Neural progenitor cell (in vitro differentiated cells): ENCODE results near the gene WFDC2. TPM values are rescaled to one million over a fixed set of nuclear protein-coding genes. Genes with fewer than 3 reads are reported as not detected.

Source experiments
- DNase-seq: peaks from one replicate; pipeline ENCODE4 v3.0.0-alpha.2; 2016; ENCODE audit warnings: low spot score
- H2AFZ ChIP-seq: fragments of 200-600 bp; sonication (generic); replicated peaks from 2 replicates; pipeline ENCODE4 v1.6.1; 2016; ENCODE audit warnings: antibody characterized with exemption
- H3F3A ChIP-seq: fragments of 200-600 bp; sonication (generic); 2 replicates; pipeline ENCODE4 v1.6.1; 2016; ENCODE audit warnings: antibody characterized with exemption, low read depth
- H3K27ac ChIP-seq: fragments of 200-600 bp; sonication (generic); 2 replicates; pipeline ENCODE4 v1.5.1; 2016; ENCODE audit warnings: mild to moderate bottlenecking
- H3K27me3 ChIP-seq: fragments of 200-600 bp; sonication (generic); 2 replicates; pipeline ENCODE4 v1.6.1; 2016; ENCODE audit warnings: mild to moderate bottlenecking, moderate library complexity
- H3K36me3 ChIP-seq: fragments of 200-600 bp; sonication (generic); 2 replicates; pipeline ENCODE4 v1.5.1; 2016
- H3K4me1 ChIP-seq: fragments of 200-600 bp; sonication (generic); 2 replicates; pipeline ENCODE4 v1.6.1; 2016; ENCODE audit warnings: mixed run types
- H3K4me2 ChIP-seq: fragments of 200-600 bp; sonication (generic); 2 replicates; pipeline ENCODE4 v1.6.1; 2016
- H3K4me3 ChIP-seq: fragments of 200-600 bp; sonication (generic); 2 replicates; pipeline ENCODE4 v1.5.1; 2016
- H3K79me2 ChIP-seq: fragments of 200-600 bp; sonication (generic); 2 replicates; pipeline ENCODE4 v1.6.1; 2016; ENCODE audit warnings: low read depth
- H3K9ac ChIP-seq: fragments of 200-600 bp; sonication (generic); 2 replicates; pipeline ENCODE4 v1.6.1; 2016
- H3K9me3 ChIP-seq: fragments of 200-600 bp; sonication (generic); 2 replicates; pipeline ENCODE4 v1.5.1; 2016; ENCODE audit warnings: low read depth
- H4K20me1 ChIP-seq: fragments of 200-600 bp; sonication (generic); 2 replicates; pipeline ENCODE4 v1.6.1; 2016; ENCODE audit warnings: low read depth
- H3K27ac Mint-ChIP-seq: 3 replicates; pipeline ENCODE4 v1.8.0; 2021; ENCODE audit warnings: mixed read lengths
- H3K27me3 Mint-ChIP-seq: 2 replicates; pipeline ENCODE4 v1.8.0; 2022; ENCODE audit warnings: low read depth, mild to moderate bottlenecking, inconsistent platforms, moderate library complexity, mixed read lengths; ENCODE audit not compliant: insufficient read depth
- H3K36me3 Mint-ChIP-seq: 3 replicates; pipeline ENCODE4 v1.8.0; 2021; ENCODE audit warnings: mixed read lengths
- H3K4me1 Mint-ChIP-seq: 3 replicates; pipeline ENCODE4 v1.8.0; 2021; ENCODE audit warnings: mixed read lengths
- H3K4me3 Mint-ChIP-seq: 3 replicates; pipeline ENCODE4 v1.8.0; 2021; ENCODE audit warnings: mild to moderate bottlenecking, moderate library complexity, mixed read lengths
- H3K9me3 Mint-ChIP-seq: 3 replicates; pipeline ENCODE4 v1.8.0; 2020; ENCODE audit warnings: mixed read lengths
- EZH2 ChIP-seq: fragments of 200-600 bp; sonication (generic); IDR thresholded peaks from 2 replicates; pipeline ENCODE4 v1.6.1; 2017; ENCODE audit warnings: antibody characterized with exemption, mild to moderate bottlenecking, moderate library complexity
- EZH2phosphoT487 ChIP-seq: fragments of 200-600 bp; sonication (generic); IDR thresholded peaks from 2 replicates; pipeline ENCODE4 v1.6.1; 2017; ENCODE audit warnings: antibody characterized with exemption
- total RNA-seq: library from RNA; depleted of rRNA; stranded (reverse); fragments of >200 nt; gene quantifications from 2 replicates; pipeline ENCODE4 v1.2.3, GENCODE V29; 2015; ENCODE audit warnings: low replicate concordance
- TF ChIP-seq, protein P1 (sequence below): fragments of 200-600 bp; sonication (generic); IDR thresholded peaks from 2 replicates; pipeline ENCODE4 v1.5.1; 2017; ENCODE audit warnings: antibody characterized with exemption, mild to moderate bottlenecking

WFDC2 gene
- total RNA-seq, 1 donor from 2014 or later: 2.7 TPM

DNA sequence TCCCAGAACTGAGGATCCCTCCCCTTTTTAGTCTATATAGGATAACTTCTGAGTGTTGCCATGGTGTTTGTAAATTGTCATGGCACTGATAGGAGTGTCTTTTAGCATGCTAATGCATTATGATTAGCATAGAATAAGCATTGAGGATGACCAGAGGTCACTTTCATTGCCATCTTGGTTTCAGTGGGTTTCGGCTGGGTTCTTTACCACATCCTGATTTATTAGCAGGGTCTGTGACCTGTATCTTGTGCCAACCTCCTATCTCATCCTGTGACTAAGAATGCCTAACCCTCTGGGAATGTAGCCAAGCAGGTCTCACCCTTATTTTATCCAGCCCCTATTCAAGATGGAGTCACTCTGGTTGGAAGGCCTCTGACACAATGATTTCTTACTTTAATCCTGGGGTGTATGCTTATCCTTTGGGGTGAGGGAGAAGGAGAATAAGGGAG lies 19.6 kb downstream of the WFDC2 start:
- no peaks in the 10 kb centered on the region for H3K36me3 Mint-ChIP-seq
- H3K27ac ChIP-seq: no peak overlapping the region
- H3K36me3 ChIP-seq: no peaks in the 10 kb centered on the region
- H3K79me2 ChIP-seq: no peaks in the 10 kb centered on the region
- H3K9ac ChIP-seq: no peak overlapping the region
- TF ChIP-seq, protein P1, sequence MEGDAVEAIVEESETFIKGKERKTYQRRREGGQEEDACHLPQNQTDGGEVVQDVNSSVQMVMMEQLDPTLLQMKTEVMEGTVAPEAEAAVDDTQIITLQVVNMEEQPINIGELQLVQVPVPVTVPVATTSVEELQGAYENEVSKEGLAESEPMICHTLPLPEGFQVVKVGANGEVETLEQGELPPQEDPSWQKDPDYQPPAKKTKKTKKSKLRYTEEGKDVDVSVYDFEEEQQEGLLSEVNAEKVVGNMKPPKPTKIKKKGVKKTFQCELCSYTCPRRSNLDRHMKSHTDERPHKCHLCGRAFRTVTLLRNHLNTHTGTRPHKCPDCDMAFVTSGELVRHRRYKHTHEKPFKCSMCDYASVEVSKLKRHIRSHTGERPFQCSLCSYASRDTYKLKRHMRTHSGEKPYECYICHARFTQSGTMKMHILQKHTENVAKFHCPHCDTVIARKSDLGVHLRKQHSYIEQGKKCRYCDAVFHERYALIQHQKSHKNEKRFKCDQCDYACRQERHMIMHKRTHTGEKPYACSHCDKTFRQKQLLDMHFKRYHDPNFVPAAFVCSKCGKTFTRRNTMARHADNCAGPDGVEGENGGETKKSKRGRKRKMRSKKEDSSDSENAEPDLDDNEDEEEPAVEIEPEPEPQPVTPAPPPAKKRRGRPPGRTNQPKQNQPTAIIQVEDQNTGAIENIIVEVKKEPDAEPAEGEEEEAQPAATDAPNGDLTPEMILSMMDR: no peak
- TF ChIP-seq EZH2 (no peak), EZH2phosphoT487 (no peak)
- no peak overlapping the region for H2AFZ ChIP-seq
- H3K4me1 ChIP-seq: peaks cover 24% of the 10 kb centered on the region
- no peak overlapping the region for H3K4me3 Mint-ChIP-seq
- H3K4me1 Mint-ChIP-seq: no peaks in the 10 kb centered on the region
- H3K27me3 ChIP-seq: no peaks in the 10 kb centered on the region
- no peak overlapping the region for H3K4me2 ChIP-seq
- H3F3A ChIP-seq: no peaks in the 10 kb centered on the region
- H4K20me1 ChIP-seq: no peaks in the 10 kb centered on the region
- no peak overlapping the region for H3K4me3 ChIP-seq
- DNase-seq: no peak
- H3K27me3 Mint-ChIP-seq: peaks cover 6% of the 10 kb centered on the region
- no peaks in the 10 kb centered on the region for H3K9me3 ChIP-seq
- no peak overlapping the region for H3K27ac Mint-ChIP-seq
- H3K9me3 Mint-ChIP-seq: no peaks in the 10 kb centered on the region

DNA sequence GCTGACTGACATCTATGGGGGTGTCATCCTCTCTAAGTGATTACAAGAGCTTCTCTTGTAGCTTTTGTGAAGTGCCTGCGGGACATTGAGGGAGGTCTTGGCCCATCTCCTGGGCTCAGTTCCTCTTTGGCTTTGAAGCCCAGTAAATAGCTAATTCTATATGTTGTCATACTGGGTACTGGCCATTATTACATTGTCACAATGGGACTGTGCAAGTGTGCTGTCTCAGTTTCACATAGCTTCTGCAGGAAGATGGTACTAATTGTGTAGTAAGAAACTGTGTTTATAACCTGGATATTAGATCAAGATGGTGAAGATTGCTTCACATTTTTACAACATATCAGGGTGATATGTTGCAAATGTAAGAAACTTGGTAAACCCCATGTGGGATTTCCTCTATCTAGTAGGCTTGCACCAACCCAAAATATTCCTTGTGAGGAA lies 26.0 kb downstream of the WFDC2 start:
- H3K27me3 Mint-ChIP-seq: peaks cover 6% of the 10 kb centered on the region
- Histone ChIP-seq H3K9me3 (no peaks in the 10 kb centered on the region), H4K20me1 (no peaks in the 10 kb centered on the region), H2AFZ (no peak overlapping the region), H3K79me2 (no peaks in the 10 kb centered on the region), H3F3A (no peaks in the 10 kb centered on the region), H3K4me1 (no peaks in the 10 kb centered on the region), H3K36me3 (no peaks in the 10 kb centered on the region), H3K9ac (no peak overlapping the region), H3K27me3 (no peaks in the 10 kb centered on the region), H3K4me2 (no peak overlapping the region), H3K27ac (no peak overlapping the region), H3K4me3 (no peak overlapping the region)
- H3K4me3 Mint-ChIP-seq: no peak overlapping the region
- H3K9me3 Mint-ChIP-seq: no peaks in the 10 kb centered on the region
- H3K36me3 Mint-ChIP-seq: no peaks in the 10 kb centered on the region
- TF ChIP-seq, protein P1: no peak
- TF ChIP-seq EZH2phosphoT487 (no peak), EZH2 (no peak)
- H3K4me1 Mint-ChIP-seq: no peaks in the 10 kb centered on the region
- no peak for DNase-seq
- no peak overlapping the region for H3K27ac Mint-ChIP-seq

DNA sequence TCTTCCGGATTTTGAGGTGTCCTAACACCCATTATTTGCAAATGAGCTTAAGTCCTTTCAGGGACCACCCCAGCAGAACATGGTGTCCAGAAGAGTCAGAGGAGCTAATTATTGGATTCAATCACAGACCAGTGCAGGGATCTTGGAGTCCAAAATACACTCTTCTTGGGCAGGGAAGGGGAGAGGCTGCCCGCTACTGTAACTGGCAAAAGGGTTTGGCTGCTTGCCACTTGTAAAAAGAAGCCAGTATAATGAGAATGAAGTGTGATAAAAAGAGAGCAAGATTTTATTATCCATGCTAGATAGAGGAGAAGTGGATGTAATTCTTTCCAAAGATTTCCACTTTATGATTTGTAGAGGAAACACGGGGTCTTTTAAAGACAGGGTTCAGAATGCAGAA lies 26.6 kb downstream of the WFDC2 start:
- H3K9ac ChIP-seq: no peak overlapping the region
- no peak overlapping the region for H3K27ac ChIP-seq
- TF ChIP-seq EZH2phosphoT487 (no peak), EZH2 (no peak)
- TF ChIP-seq, protein P1: no peak
- no peaks in the 10 kb centered on the region for H3K79me2 ChIP-seq
- no peaks in the 10 kb centered on the region for H3F3A ChIP-seq
- no peak overlapping the region for H3K4me3 Mint-ChIP-seq
- H3K4me2 ChIP-seq: no peak overlapping the region
- no peaks in the 10 kb centered on the region for H3K9me3 Mint-ChIP-seq
- no peak overlapping the region for H3K27ac Mint-ChIP-seq
- peaks cover 6% of the 10 kb centered on the region for H3K27me3 Mint-ChIP-seq
- no peaks in the 10 kb centered on the region for H3K9me3 ChIP-seq
- no peaks in the 10 kb centered on the region for H3K36me3 ChIP-seq
- no peaks in the 10 kb centered on the region for H3K36me3 Mint-ChIP-seq
- no peaks in the 10 kb centered on the region for H3K4me1 ChIP-seq
- H3K4me3 ChIP-seq: no peak overlapping the region
- no peaks in the 10 kb centered on the region for H3K27me3 ChIP-seq
- no peaks in the 10 kb centered on the region for H4K20me1 ChIP-seq
- no peak for DNase-seq
- no peak overlapping the region for H2AFZ ChIP-seq
- no peaks in the 10 kb centered on the region for H3K4me1 Mint-ChIP-seq
